GM23338 (cell line): ENCODE data around the gene TRPM2. TPM values are rescaled to one million over a fixed set of nuclear protein-coding genes. Genes with fewer than 3 reads are reported as not detected.

Experiments used
- ATAC-seq: fragments of 200-7000 bp; cut with Tn5 transposase; 3 replicates; pipeline ENCODE4 v1.9.1; 2020
- DNase-seq: peaks from one replicate; pipeline ENCODE4 v3.0.0-alpha.2; 2015; ENCODE audit warnings: low spot score
- H2AFZ ChIP-seq: fragments of 200-600 bp; sonication (generic); 2 replicates; pipeline ENCODE4 v1.8.0; 2016; ENCODE audit warnings: antibody characterized with exemption, mild to moderate bottlenecking, moderate library complexity
- H3F3A ChIP-seq: fragments of 200-600 bp; sonication (generic); replicated peaks from 2 replicates; pipeline ENCODE4 v1.8.0; 2017; ENCODE audit warnings: antibody characterized with exemption, mixed run types, low read depth
- H3K27ac ChIP-seq: fragments of 200-600 bp; sonication (generic); 2 replicates; pipeline ENCODE4 v1.6.1; 2016; ENCODE audit warnings: low read depth
- H3K27me3 ChIP-seq: fragments of 200-600 bp; sonication (generic); 2 replicates; pipeline ENCODE4 v1.8.0; 2016; ENCODE audit warnings: mild to moderate bottlenecking, mixed run types, moderate library complexity; ENCODE audit not compliant: insufficient read depth
- H3K36me3 ChIP-seq: fragments of 200-600 bp; sonication (generic); 2 replicates; pipeline ENCODE4 v1.8.0; 2016; ENCODE audit warnings: mild to moderate bottlenecking; ENCODE audit not compliant: insufficient read depth
- H3K4me1 ChIP-seq: fragments of 200-600 bp; sonication (generic); 2 replicates; pipeline ENCODE4 v1.8.0; 2016; ENCODE audit warnings: mild to moderate bottlenecking, moderate library complexity; ENCODE audit not compliant: insufficient read depth
- H3K4me2 ChIP-seq: fragments of 200-600 bp; sonication (generic); 2 replicates; pipeline ENCODE4 v1.7.1; 2017; ENCODE audit warnings: mixed run types
- H3K4me3 ChIP-seq: fragments of 200-600 bp; sonication (generic); 2 replicates; pipeline ENCODE4 v1.6.1; 2016; ENCODE audit warnings: mixed run types
- H3K79me2 ChIP-seq: fragments of 200-600 bp; sonication (generic); replicated peaks from 2 replicates; pipeline ENCODE4 v1.8.0; 2017; ENCODE audit warnings: mild to moderate bottlenecking; ENCODE audit not compliant: insufficient read depth
- H3K9me2 ChIP-seq: fragments of 200-600 bp; sonication (generic); 2 replicates; pipeline ENCODE4 v1.8.0; 2017; ENCODE audit not compliant: insufficient read depth
- H4K20me1 ChIP-seq: fragments of 200-600 bp; sonication (generic); replicated peaks from 2 replicates; pipeline ENCODE4 v1.8.0; 2017; ENCODE audit warnings: mild to moderate bottlenecking; ENCODE audit not compliant: insufficient read depth
- H3K27ac Mint-ChIP-seq: 2 replicates; pipeline ENCODE4 v1.8.0; 2020; ENCODE audit warnings: inconsistent platforms, mild to moderate bottlenecking, moderate library complexity, mixed read lengths
- H3K27me3 Mint-ChIP-seq: 3 replicates; pipeline ENCODE4 v1.8.0; 2022; ENCODE audit warnings: low read depth, mild to moderate bottlenecking, moderate library complexity, mixed read lengths, inconsistent platforms; ENCODE audit not compliant: insufficient read depth, poor library complexity
- H3K36me3 Mint-ChIP-seq: 3 replicates; pipeline ENCODE4 v1.8.0; 2021; ENCODE audit warnings: low read depth, mild to moderate bottlenecking, inconsistent platforms, moderate library complexity, mixed read lengths
- H3K4me1 Mint-ChIP-seq: 3 replicates; pipeline ENCODE4 v1.8.0; 2020; ENCODE audit warnings: mild to moderate bottlenecking, inconsistent platforms, mixed read lengths
- H3K4me3 Mint-ChIP-seq: 3 replicates; pipeline ENCODE4 v1.8.0; 2021; ENCODE audit warnings: moderate library complexity, mild to moderate bottlenecking, inconsistent platforms, mixed read lengths
- H3K9me3 Mint-ChIP-seq: 3 replicates; pipeline ENCODE4 v1.8.0; 2020; ENCODE audit warnings: moderate library complexity, mild to moderate bottlenecking, inconsistent platforms, mixed read lengths
- CTCF ChIP-seq, 2 experiments: fragments of 200-600 bp in 1 of 2; sonication (generic) in 1 of 2; conservative IDR thresholded peaks; 2 replicates each; pipeline versions ENCODE4 v1.5.1 to v1.6.1; 2016 to 2017; ENCODE audit warnings: antibody characterized with exemption in 2 of 2, low read depth in 2 of 2, mild to moderate bottlenecking in 2 of 2, moderate library complexity in 1 of 2
- EZH2 ChIP-seq: fragments of 200-600 bp; sonication (generic); IDR thresholded peaks from one replicate; pipeline ENCODE4 v1.8.0; 2017; ENCODE audit warnings: antibody characterized with exemption, mild to moderate bottlenecking, low read depth; ENCODE audit not compliant: unreplicated experiment
- JUNB ChIP-seq: IDR thresholded peaks from one replicate; pipeline ENCODE4 v1.6.1; 2016; ENCODE audit warnings: antibody characterized with exemption; ENCODE audit not compliant: unreplicated experiment
- NANOG ChIP-seq: IDR thresholded peaks from 2 replicates; pipeline ENCODE4 v1.6.1; 2016; ENCODE audit warnings: antibody characterized with exemption, borderline replicate concordance
- POLR2AphosphoS5 ChIP-seq: IDR thresholded peaks from 2 replicates; pipeline ENCODE4 v1.6.1; 2016; ENCODE audit warnings: antibody characterized with exemption, low read depth
- REST ChIP-seq: IDR thresholded peaks from one replicate; pipeline ENCODE4 v1.6.1; 2018; ENCODE audit warnings: antibody characterized with exemption; ENCODE audit not compliant: unreplicated experiment
- STAT1 ChIP-seq: IDR thresholded peaks from one replicate; pipeline ENCODE4 v1.6.1; 2016; ENCODE audit warnings: antibody characterized with exemption; ENCODE audit not compliant: unreplicated experiment
- ZNF114 ChIP-seq: fragments of 250-450 bp; sonication (Bioruptor Pico); IDR thresholded peaks from 2 replicates; pipeline ENCODE4 v1.5.0; 2020; ENCODE audit warnings: mild to moderate bottlenecking, moderate library complexity
- ZNF331 ChIP-seq: fragments of 250-450 bp; sonication (Bioruptor Pico); IDR thresholded peaks from 2 replicates; pipeline ENCODE4 v1.5.0; 2020; ENCODE audit warnings: low read depth, mild to moderate bottlenecking, moderate library complexity
- ZNF462 ChIP-seq: fragments of 250-450 bp; sonication (Bioruptor Pico); IDR thresholded peaks from 2 replicates; pipeline ENCODE4 v1.5.0; 2020; ENCODE audit warnings: mild to moderate bottlenecking, moderate library complexity
- polyA plus RNA-seq: library from polyadenylated mRNA; unstranded; fragments of >200 nt; fragmentation: Nextera tagmentation; extraction: Ambion mirVana; gene quantifications from 2 replicates; pipeline ENCODE4 v1.2.1, GENCODE V29; 2016
- total RNA-seq: library from RNA; depleted of rRNA; stranded (reverse); fragments of >200 nt; shearing (Covaris generic); gene quantifications from 2 replicates; pipeline ENCODE4 v1.2.3, GENCODE V29; 2014
- TF ChIP-seq, protein P1 (sequence below): IDR thresholded peaks from 2 replicates; pipeline ENCODE4 v1.6.1; 2016; ENCODE audit warnings: antibody characterized with exemption

Gene TRPM2
- total and polyA plus RNA-seq, 2 experiments from 2014 or later: 0.53 to 0.83 TPM

GRCh38 chr21:44462834-44463200 lies 109.4 kb downstream of the TRPM2 start:
- no peak overlapping the region for H3K4me3 ChIP-seq
- peak; percentile 40 for ATAC-seq
- peaks cover 7% of the 10 kb centered on the region for H3K4me1 Mint-ChIP-seq
- H3K27ac ChIP-seq: no peak overlapping the region
- H3K79me2 ChIP-seq: no peaks in the 10 kb centered on the region
- no peaks in the 10 kb centered on the region for H3K36me3 ChIP-seq
- no peak overlapping the region for H3K27ac Mint-ChIP-seq
- H3K4me3 Mint-ChIP-seq: no peak overlapping the region
- no peaks in the 10 kb centered on the region for H3F3A ChIP-seq
- H3K9me2 ChIP-seq: no peaks in the 10 kb centered on the region
- H4K20me1 ChIP-seq: no peaks in the 10 kb centered on the region
- no peaks in the 10 kb centered on the region for H3K4me1 ChIP-seq
- H3K36me3 Mint-ChIP-seq: peaks cover 3% of the 10 kb centered on the region; the same call in 1 of the 3 replicates
- no peak overlapping the region for H3K4me2 ChIP-seq
- DNase-seq: no peak
- no peaks in the 10 kb centered on the region; the same call in 2 of the 3 replicates for H3K9me3 Mint-ChIP-seq
- no peak overlapping the region for H2AFZ ChIP-seq
- H3K27me3 ChIP-seq: no peaks in the 10 kb centered on the region
- peaks cover 11% of the 10 kb centered on the region for H3K27me3 Mint-ChIP-seq
- TF ChIP-seq, protein P1, sequence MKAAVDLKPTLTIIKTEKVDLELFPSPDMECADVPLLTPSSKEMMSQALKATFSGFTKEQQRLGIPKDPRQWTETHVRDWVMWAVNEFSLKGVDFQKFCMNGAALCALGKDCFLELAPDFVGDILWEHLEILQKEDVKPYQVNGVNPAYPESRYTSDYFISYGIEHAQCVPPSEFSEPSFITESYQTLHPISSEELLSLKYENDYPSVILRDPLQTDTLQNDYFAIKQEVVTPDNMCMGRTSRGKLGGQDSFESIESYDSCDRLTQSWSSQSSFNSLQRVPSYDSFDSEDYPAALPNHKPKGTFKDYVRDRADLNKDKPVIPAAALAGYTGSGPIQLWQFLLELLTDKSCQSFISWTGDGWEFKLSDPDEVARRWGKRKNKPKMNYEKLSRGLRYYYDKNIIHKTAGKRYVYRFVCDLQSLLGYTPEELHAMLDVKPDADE: no peak
- TF ChIP-seq ZNF114 (CRISPR knock-in tag) (no peak), NANOG (no peak), POLR2AphosphoS5 (no peak), ZNF331 (CRISPR knock-in tag) (no peak), EZH2 (no peak), JUNB (no peak), REST (no peak), ZNF462 (no peak), CTCF (conservative IDR thresholded peaks at IDR 0.05; ENCODE audit: low read depth in 2 of 2) (no peak), STAT1 (no peak)
